Stimulated activated CD4-positive, alpha-beta T cell treated with anti-CD3 and anti-CD28 coated beads, Interleukin-4, amount 100 ng/mL, for 24 hours (primary cell): ENCODE results near the gene STK33.

Source experiments
- DNase-seq: peaks from one replicate; pipeline ENCODE4 v3.0.0-alpha.2; 2020

The STK33 gene

DNA sequence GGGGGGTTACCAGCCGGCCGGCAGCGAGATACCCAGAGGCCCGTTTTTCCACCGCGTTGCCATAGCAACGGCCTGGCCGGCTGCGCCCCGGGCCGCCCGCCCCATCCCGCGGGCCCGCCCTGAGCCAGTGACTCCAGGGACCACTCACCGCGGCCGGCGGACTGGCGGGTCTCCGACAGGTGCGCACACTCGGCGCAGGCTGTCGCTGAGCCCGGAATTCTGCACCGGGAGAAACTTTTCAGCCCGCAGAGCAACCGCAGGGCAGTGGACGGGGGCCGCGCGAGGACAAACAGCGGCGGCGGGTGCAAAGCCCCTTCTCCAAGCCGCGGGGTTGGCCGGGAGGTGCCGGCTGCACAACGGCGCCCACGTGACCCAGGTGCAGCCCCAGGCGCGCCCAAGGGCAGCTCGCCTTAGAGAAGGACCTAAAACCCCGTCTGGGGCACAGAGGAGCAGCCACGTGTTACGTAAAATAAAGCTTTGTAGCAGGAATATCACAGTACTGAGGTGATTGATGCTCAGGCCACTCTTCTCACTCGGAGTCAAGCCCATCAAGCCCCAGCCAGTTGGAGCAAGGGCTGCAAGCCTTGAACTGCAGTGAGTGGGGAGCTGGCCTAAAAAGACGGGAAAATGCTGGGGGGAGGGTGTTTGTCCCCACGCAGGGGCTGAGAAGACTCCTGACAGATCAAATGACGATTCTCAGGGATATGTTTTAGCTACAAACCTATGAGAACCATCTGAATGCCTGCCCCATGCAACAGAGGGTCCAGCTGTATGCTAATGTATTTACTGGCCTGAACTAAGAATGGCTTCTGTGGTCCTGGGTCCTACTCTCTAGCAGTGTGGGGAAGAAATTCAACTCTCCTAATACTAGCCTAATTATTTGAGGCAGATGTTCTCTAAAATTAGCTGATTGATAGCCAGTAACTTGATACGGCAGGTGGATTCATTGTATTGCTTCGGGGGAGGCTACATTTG is at the start of gene STK33:
STK33 (minus strand) TSS at position 294 of the 975 bp plus-strand sequence. CDS start 119,323 bp downstream, outside the sequence.
- DNase-seq: peak; percentile 7

DNA sequence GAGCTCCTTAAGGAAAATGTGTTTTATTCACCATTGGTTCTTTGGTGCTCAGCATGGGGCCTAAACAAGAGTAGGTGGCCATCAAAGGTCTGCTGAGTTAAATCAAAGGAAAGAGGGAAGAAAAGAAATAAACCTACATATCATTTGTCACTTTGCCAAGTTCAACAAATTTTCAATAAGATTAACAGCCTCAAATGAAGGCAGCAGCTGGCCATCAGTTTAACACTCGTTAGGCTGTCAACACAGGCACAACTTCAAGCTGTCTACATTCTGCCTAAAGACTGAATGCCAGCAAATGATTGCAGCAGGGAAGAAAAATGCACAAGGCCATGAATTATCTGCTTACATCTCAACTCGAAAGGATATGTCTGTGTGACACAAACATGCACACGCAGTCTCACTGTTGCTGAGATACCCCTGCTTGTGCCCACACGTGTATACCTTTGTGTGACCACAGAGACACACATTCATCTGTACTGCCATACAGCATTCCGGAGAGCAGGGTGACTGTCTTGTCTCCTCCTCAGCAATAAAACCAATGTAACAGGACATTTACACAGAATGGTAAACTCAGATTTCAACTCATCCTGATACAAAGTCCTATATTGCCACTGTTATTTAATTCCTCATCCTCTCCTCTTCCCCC is 48.3 kb upstream of the STK33 start:
- no peak for DNase-seq

DNA sequence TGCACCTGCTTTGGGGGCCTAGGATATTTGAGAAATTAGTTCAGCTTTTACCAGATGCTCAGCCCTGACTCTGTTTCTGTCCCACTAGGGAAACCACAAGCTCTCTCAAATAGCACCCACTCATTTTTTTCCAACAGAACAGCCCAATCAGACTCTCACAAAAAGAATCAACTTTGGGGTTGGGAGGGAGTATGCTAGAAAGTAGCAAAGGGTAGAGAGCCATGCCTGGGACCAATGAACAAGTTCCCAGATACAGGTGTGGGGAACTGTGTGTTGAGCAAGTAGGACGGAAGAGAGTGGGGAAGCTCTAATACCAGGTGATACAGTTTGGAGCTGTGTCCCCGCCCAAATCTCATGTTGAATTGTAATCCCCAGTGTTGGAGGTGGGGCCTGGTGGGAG is 47.3 kb upstream of the STK33 start:
- DNase-seq: no peak

DNA sequence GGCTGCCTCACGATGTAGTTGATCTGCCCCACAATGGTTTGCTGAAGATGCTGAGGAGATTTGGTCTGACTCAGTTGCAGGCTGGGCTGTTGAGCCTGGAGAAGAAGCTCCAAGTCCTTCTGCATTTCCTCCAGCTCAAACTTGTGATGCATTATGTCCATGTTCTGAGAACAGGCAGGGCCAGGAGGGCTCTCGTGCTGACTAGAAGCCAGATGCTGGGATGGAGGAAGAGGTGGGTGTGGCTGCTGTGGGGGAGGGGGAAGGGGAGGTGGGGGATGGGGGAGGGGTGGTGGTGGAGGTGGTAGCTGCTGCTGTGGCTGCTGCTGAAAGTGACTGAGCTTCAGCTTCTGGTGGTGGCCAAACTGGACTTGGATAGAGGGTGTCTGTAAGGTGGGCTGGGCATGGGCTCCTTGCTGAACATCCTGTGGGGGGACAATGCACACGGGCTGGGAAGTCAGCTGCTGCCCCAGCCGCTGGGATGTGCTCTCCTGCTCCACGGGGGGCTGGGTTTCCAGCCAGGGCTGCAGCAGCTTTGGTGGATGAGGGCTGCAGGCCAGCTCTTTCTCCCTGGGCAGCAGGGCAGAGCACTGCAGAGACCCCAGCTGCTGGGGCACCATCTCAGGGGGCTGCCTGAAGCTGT is 46.4 kb upstream of the STK33 start:
- DNase-seq: no peak

DNA sequence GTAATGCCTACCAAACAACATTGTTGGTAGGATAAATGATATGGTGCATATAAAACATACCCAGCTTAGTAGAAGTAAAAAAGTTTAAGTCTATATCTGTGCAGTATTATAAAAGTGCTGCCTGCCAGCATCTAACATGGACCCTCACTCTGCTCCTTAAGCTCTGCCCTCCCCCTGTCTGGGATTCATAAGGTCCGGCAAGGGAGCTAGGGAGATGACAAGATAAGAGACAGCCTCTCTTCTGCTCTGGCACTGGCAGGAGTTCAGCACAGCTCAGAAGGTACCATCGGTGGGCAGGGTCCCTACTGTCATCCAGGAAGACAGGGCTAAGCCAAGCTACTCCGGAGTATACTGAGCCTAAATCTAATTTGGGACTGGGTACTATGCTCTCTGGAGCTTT is 45.6 kb upstream of the STK33 start:
- no peak for DNase-seq

DNA sequence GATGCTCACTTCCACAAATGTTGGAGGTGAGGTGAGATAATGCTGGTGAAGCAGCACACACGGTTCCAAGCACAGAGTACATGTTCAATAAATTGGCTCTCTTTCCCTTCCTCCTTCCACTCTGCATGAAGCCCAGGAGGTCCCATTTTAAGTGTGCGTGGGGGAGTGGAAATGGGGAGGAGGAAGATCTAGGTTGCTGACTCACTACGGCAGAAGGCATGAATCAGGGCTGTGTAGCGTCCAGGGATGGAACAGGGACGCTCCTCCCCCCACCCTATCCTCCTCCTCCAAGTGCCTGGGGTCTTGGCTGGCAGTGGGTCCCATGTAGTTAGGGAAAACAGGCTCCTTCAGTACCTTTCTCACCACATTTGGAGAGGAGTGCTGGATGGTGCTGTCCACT is 44.3 kb upstream of the STK33 start:
- DNase-seq: no peak

DNA sequence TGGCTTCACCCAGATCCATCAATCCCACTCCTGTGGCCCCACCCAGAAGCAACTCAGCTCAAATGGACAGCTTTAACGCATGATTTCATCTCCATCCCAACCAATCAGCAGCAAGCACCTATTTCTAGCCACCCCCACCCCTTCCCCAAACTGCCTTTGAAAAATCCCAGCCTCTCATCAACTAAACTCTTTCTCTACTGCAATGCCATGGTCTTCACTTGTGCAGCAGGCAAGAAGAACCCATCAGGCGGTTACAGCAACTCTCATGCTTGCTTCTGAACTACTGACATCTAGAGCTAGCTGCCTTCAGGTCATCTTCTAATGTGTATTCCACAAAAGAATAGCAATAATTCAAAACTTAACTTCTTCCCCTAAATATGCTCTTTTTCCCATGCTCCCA is 42.1 kb upstream of the STK33 start:
- no peak for DNase-seq

DNA sequence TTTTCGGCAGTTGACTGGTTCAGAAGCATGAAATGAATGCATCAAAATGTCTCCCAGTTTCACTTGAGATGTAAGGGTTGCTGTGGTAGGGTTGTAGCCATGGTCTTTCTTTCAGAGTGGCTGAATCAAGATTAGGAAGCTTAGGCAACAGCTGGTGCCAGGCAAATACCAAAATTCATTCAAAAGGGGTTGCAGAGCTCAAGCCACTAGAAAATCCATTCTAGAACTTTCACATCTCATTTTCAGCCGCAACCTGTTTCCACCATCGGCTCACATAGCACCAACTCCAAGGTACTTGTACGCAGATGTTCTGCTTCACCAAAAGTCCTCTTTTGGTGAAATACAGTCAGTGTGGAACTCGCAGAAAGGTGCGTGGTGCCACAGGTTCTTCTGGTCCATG is 40.5 kb upstream of the STK33 start:
- DNase-seq: no peak

DNA sequence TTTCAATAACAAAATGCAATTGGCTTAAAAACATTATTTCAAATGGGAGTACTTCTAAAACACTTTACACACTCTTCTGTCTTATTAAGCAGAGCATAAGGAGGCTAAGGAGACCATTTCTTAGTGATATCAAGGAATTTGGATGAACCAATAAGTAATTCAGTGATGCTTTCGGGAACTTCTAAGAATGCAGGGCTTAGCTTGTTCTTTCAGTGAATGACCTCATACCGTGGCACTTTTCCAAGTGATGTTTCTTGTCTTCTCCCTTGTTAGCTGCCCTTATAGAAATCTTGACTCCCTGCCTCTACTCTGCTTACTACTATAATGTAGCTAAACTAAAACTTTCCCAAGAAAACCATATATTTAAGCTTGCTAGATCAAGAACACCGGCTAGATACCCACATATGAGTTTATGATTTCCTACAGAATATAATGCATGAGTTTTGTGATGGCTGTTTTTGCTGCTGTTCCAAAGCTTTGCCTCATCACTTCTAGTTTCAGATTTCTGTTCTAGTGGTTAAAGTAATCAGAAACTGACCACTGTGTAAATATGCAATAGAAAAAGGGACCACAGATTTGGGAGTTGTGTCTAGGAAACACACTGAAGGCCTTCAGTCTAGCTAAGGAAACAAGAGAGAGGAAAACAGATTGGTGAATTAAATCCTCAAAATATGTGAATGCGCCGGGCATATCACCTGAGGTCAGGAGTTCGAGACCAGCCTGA is 37.5 kb upstream of the STK33 start:
- no peak for DNase-seq

DNA sequence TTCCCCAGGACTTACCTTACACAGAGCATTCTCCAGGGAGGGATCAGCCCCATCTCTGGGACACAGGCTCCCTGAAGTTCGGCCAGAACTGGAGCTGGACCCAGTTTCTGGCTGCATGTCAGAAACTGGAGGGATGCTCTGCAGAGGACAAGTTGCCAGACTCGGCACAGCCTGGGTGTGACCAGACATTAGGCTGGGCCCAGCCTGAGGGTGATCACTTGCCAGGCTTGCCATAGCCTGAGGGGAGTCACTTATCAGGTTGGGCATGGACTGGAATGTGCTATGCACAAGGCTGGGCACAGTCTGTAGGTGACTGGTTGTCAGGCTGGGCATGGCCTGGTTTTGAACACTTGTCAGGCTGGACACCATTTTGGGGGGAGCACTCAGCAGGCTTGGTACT is 30.7 kb upstream of the STK33 start:
- DNase-seq: no peak

DNA sequence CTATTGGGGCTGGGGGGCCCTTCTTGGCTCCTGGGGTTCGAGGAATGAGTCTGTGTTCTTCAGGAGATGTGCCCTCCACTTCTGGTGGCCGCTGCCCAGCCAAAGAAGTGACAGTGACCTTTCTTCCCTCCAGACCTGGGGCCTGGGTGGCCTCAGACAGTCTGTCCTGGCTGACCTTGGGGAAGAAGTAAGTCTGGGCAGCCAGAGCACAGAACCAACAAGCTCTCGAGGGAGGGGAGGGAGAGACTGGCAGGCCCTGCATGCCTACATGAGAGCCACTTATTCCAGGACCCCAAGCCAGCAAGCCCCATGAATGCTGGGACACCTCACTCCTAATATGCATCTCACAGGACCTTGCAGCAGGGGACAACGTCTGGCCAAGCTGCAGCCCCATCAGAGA is 27.1 kb upstream of the STK33 start:
- DNase-seq: no peak

DNA sequence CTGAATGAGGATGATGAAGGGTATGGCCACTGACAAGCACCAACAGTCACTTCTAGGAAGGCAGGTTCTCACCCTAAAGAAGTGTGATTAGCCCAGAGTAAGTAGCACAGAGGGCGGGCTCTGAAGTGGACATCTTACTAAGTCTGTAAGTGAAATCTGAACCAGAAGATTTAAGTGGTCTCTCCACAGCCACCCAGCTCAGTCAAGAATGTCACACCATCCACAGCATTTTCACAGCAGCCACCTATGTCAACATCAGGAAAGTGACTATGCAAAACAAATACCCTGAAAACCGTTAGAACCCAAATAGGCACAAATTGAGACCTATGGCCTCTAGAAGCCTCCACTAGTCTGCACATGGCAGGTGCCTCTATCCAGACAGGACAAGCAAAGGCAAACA is 23.0 kb upstream of the STK33 start:
- no peak for DNase-seq

DNA sequence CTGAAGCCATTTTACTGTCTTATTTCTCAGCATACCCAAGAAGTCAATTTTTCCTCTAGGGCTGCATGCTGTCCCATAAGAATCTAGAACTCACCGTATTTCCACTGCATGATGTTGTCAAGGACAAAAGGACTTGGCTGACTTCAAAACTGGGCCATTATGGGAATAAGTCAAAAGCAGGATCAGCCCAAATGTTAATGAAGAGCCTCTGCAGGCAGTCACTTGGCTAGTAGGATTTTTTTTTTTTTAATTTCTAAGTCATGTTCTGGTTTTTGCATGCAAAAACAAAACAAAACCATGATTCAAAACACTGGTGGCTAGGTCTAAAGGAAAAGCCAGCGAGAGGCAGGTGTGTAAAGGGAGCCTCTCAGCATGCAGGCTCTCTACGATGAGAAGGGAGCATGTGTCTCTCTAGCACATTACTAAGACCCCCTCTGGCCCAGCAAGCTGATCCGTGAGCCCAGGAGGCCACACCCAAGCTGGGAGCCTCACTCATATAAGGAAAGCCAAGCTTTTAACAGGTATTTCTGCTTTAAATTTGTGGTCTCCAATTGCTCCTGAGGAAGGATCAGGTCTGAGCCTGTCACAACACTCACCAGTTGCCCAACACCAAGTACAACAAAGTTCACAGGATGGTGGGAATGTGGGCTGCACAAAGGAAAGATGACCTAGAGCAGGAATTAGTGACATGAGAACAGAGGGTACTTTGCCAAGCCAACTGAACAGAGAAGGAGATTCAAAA is 21.4 kb upstream of the STK33 start:
- no peak for DNase-seq

DNA sequence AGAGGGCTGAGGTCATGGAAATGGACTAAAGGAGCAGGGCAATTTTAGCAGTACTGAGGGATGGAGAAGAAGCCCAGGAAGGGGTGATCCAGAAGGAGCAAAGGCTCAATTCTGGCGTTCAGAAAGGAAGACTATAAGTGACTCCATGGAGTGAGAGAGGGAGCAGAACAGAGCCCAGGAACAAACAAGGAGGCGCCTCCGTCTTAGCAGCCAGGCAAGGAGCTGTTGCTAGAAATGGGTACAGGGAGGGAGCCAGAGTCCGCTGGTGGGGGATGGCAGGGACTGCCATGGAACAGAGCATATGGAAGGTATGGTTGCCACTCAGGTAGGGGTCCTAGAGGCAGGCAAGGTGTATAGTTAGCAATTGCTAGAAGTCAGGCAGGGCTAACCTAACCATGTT is 20.5 kb upstream of the STK33 start:
- DNase-seq: no peak

DNA sequence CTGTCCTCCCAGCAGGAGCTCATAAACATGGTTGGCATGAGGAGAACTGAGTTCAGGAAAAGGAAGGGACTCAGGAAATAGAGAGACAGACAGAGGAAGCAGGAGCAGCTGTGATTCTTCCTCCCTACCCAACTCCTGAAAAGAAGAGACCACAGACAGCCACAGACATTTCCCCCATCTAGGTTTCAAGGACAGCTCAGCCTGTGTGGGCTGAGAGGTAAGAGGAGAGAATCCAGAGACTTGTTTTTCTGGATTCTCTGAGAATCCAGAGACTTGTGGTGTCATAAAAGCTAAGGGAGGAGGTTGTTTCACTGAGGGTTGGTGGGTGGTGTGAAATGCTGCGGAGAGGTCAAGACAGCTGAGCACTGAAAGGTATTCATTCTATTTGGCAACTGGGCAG is 19.0 kb upstream of the STK33 start:
- DNase-seq: no peak

DNA sequence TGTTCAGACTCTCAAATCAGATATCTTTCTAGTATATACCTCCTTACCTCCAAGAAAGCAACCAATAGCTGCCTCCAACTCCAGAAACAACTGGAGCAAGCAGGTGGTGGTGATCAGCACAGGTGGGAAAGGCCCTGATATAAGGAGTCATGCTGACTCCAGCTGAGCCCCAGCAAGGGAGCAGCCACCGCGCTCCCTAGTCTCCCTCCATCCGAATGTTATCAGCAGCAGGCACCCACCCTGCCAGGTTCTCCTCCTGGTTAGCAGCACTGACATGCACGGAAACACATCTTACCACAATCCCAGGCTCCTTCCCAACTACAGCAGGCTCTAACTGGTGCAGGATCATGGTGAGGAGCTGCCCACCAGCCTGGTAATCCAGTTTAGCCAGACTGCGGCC is 18.5 kb upstream of the STK33 start:
- no peak for DNase-seq

DNA sequence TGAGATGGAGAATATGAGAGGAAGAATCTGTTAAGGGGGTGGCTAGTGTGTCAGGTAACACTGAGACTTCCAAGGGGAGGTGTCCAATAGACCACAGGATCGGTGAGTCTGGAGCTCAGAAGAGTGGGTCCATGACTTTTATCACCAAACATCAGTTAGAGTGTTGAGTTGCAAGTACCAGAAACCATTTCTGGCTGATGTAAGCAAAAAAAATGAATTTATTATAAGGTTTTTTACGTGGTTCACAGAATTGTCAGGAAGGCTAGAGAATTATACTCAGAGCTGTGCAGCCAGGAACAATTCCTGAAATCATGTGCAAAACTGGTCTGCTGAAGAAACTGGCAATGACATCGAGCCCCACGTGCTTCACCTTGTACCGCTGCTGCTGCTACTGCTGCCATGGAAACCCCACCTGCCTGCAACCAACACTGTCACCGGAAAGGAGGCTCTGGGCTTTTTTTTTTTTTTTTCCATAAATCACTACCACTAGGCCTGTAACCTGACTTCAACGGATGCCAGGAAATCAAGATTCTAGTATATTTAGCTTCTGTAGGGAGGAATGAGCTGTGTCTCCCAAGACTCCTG is 16.6 kb upstream of the STK33 start:
- DNase-seq: no peak

DNA sequence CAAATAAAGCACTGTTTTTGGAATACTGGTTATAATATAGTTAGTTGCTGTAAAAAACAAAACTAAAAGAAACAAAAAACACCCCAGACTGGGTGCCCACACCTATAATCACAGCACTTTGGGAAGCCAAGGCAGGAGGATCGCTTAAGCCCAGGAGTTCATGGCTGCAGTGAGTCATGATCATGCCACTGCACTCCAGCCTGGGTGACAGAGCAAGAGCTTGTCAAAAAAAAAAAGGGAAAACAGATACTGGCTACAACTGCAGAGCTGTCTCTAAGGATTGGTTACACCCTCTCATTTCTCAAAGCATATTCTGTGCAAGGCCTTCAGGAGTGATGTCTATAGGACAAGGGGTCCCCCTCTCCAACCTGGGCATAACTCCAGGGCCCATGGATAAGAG is 14.6 kb upstream of the STK33 start:
- DNase-seq: no peak

DNA sequence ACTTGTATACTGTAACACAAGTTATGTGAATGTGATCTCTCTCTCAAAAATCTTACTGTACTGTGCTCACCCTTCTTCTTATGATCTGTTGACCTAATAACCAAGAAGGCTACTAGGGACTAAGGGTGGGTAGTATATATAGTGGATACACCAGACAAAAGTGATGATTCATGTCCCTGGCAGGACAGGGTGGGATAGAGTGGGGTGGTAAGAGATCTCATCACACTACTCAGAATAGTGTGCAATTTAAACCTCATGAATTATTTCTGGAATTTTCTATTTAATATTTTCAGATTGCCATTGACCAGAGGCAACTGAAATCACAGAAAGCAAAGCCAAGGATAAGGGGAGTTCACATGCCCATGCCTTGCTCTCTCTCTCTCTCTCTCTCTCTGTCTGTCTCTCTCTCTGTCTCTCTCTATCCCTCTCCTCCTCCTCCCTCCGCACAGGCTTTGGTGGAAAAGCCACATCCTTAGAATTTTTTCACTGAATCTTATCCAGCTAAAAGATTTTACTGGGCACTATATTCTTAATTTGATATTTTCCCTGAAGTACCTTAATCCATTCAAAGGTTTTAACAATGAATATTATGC is 12.0 kb upstream of the STK33 start:
- DNase-seq: no peak

DNA sequence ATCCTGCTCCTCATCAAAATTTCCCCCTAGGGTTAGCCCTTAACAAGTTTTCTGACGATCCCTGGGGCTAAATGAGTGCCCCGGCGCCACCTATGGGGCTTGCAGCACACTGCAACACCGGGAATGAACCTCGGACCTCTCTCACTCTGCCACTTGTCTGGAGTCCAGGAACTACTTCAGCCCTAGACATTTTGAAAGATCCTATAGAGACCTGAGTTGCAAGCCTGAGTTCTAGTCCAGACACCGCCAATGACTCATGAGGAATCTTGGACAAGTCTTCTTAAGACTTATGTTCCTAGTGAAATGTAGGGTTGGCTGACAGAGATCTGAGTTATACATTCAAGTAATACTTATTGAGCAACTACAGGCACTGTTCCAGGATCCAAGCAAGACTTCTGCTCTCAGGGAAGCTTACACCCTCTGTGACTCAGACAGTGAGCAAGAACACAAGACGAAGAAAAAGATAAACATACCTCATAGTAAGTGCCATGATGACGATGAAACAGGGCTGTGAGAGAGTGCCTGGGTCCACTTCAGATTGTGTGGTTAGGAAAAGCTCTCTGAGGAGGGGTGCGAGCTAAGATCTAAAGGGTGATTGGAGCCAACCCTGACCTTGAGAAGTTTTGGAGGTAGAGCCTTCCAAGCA is 10.2 kb upstream of the STK33 start:
- DNase-seq: peak; percentile 17

DNA sequence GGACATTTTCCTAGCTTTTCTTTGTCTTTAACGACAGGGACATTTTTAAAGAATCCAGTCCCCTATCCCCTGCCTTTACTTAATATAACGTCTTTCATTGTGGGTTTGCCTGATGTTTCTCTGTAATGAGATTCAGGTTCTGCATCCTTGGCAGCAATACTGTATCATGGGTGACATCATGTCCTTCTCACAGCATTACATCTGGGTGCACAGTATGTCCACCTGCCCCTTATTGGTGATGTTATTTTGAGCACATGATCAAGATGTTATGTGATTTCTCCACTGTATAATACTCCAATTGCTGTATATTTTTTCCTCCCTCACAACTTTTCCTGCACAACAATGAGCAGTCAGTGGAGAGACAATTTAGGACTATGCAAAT is 9.7 kb upstream of the STK33 start:
- DNase-seq: no peak
